GM12878 (cell line): ENCODE results near the gene ZNF496. TPM values are rescaled to one million over a fixed set of nuclear protein-coding genes. Genes with fewer than 3 reads are reported as not detected.

Experiments used
- ATAC-seq: fragments of 200-7000 bp; cut with Tn5 transposase; 3 replicates; pipeline ENCODE4 v1.9.1; 2020; ENCODE audit warnings: mild to moderate bottlenecking, moderate library complexity
- BruUV-seq: library from RNA; stranded (reverse); fragments of 400-500 nt; replicated peaks from 2 replicates; lab custom pipeline; 2021; lab: Mats Ljungman, UMichigan
- CTCF ChIA-PET: fragments of 300-600 bp; sonication (Branson Sonifier 250); formaldehyde crosslinking; extraction: SDS; loops from one replicate; lab custom pipeline; 2021; ENCODE audit warnings: inconsistent platforms; lab: Yijun Ruan, JAX
- POLR2A ChIA-PET: fragments of 350-600 bp; formaldehyde crosslinking; extraction: SDS; loops from one replicate; lab custom pipeline; 2021; ENCODE audit warnings: inconsistent platforms; lab: Charles Lee
- RAD21 ChIA-PET: fragments of 300-600 bp; sonication (Branson Sonifier 250); formaldehyde crosslinking; loops from one replicate; lab custom pipeline; 2023; ENCODE audit warnings: antibody characterized with exemption; ENCODE audit not compliant: unreplicated experiment; lab: Charles Lee
- SMC1A ChIA-PET: fragments of 300-600 bp; sonication (Branson Sonifier 250); formaldehyde crosslinking; loops from one replicate; lab custom pipeline; 2023; ENCODE audit not compliant: unreplicated experiment, uncharacterized antibody; lab: Charles Lee
- DNase-seq: peaks from one replicate; pipeline ENCODE4 v3.0.0-alpha.2; 2011; ENCODE audit warnings: low read depth, low spot score
- FAIRE-seq: peaks from 3 replicates; lab custom pipeline; 2011; peaks lifted over from hg19 to GRCh38; lab: Jason Lieb, UNC
- H2AFZ ChIP-seq: 2 replicates; pipeline ENCODE4 v1.6.0; 2011; ENCODE audit warnings: low read depth, low read length, control low read depth; ENCODE audit not compliant: control insufficient read depth
- H3K27ac ChIP-seq: 2 replicates; pipeline ENCODE4 v1.5.1; 2011; ENCODE audit warnings: control low read depth; ENCODE audit not compliant: control insufficient read depth, insufficient read depth
- H3K27me3 ChIP-seq, 2 experiments: replicated peaks in 1 of 2; 2 replicates each; pipeline versions ENCODE4 v1.6.0 to v1.6.1; 2011; ENCODE audit warnings: low read length in 1 of 2; ENCODE audit not compliant: control insufficient read depth in 2 of 2, insufficient read depth in 2 of 2
- H3K36me3 ChIP-seq, 2 experiments: 2 replicates each; pipeline ENCODE4 v1.5.1; 2011; ENCODE audit warnings: low read length in 1 of 2; ENCODE audit not compliant: control insufficient read depth in 2 of 2, insufficient read depth in 2 of 2
- H3K4me1 ChIP-seq: 2 replicates; pipeline ENCODE4 v1.6.1; 2011; ENCODE audit warnings: mild to moderate bottlenecking, low read length, moderate library complexity, mixed read lengths; ENCODE audit not compliant: control insufficient read depth, insufficient read depth
- H3K4me2 ChIP-seq: 2 replicates; pipeline ENCODE4 v1.6.0; 2011; ENCODE audit warnings: control low read depth; ENCODE audit not compliant: control insufficient read depth, insufficient read depth
- H3K4me3 ChIP-seq: fragments of 200-600 bp; sonication (generic); 2 replicates; pipeline ENCODE4 v1.5.1; 2016
- H3K79me2 ChIP-seq: 2 replicates; pipeline ENCODE4 v1.6.0; 2011; ENCODE audit warnings: low read length; ENCODE audit not compliant: control insufficient read depth, insufficient read depth
- H3K9ac ChIP-seq: 2 replicates; pipeline ENCODE4 v1.8.0; 2011; ENCODE audit warnings: low read length, control low read depth, mixed read lengths; ENCODE audit not compliant: control insufficient read depth, insufficient read depth
- H3K9me3 ChIP-seq: replicated peaks from 3 replicates; pipeline ENCODE4 v1.5.1; 2011; ENCODE audit warnings: mild to moderate bottlenecking, low read length; ENCODE audit not compliant: control insufficient read depth, insufficient read depth
- H4K20me1 ChIP-seq: 2 replicates; pipeline ENCODE4 v1.6.0; 2011; ENCODE audit not compliant: control insufficient read depth, insufficient read depth
- CBFB ChIP-seq: IDR thresholded peaks from 2 replicates; pipeline ENCODE4 v1.6.1; 2016; ENCODE audit warnings: antibody characterized with exemption, low read depth
- CBX3 ChIP-seq: fragments of 200-600 bp; sonication (generic); IDR thresholded peaks from 2 replicates; pipeline ENCODE4 v1.6.1; 2016; ENCODE audit warnings: low read depth, borderline replicate concordance
- CHD2 ChIP-seq: IDR thresholded peaks from 2 replicates; pipeline ENCODE4 v1.6.1; 2011; ENCODE audit warnings: low read depth, low read length, improper control_type of control experiment, borderline replicate concordance
- ETV6 ChIP-seq, 2 experiments: fragments of 450-650 bp in 1 of 2; IDR thresholded peaks in 1 of 2; conservative IDR thresholded peaks in 1 of 2; 2 replicates each; pipeline ENCODE4 v1.6.1; 2014; ENCODE audit warnings: antibody characterized with exemption in 1 of 2, borderline replicate concordance in 1 of 2, low read depth in 1 of 2, mild to moderate bottlenecking in 1 of 2, moderate library complexity in 1 of 2
- HCFC1 ChIP-seq: fragments of 150-350 bp; IDR thresholded peaks from 2 replicates; pipeline ENCODE4 v1.6.1; 2014; ENCODE audit warnings: low read length
- MAX ChIP-seq: IDR thresholded peaks from 2 replicates; pipeline ENCODE4 v1.6.1; 2012; ENCODE audit warnings: low read depth, low read length, improper control_type of control experiment
- MEF2B ChIP-seq: fragments of 450-650 bp; IDR thresholded peaks from 2 replicates; pipeline ENCODE4 v1.6.1; 2018; ENCODE audit warnings: mild to moderate bottlenecking, moderate library complexity; ENCODE audit not compliant: partially characterized antibody, poor library complexity, severe bottlenecking
- MYC ChIP-seq: IDR thresholded peaks from 2 replicates; pipeline ENCODE4 v1.6.1; 2011; ENCODE audit warnings: mild to moderate bottlenecking, low read length, moderate library complexity, inconsistent platforms; ENCODE audit not compliant: insufficient read depth, insufficient replicate concordance, insufficient read length, severe bottlenecking
- NFIC ChIP-seq: IDR thresholded peaks from 2 replicates; pipeline ENCODE4 v1.6.1; 2012; ENCODE audit warnings: low read depth, mild to moderate bottlenecking, inconsistent platforms, low read length, moderate library complexity
- SMAD1 ChIP-seq: fragments of 450-650 bp; IDR thresholded peaks from 2 replicates; pipeline ENCODE4 v1.6.1; 2018; ENCODE audit warnings: mild to moderate bottlenecking, low read depth; ENCODE audit not compliant: partially characterized antibody
- YY1 ChIP-seq: IDR thresholded peaks from 2 replicates; pipeline ENCODE4 v1.6.1; 2011; ENCODE audit warnings: low read depth, mild to moderate bottlenecking, low read length
- WGBS: methylation state at CpG from one replicate; pipeline ENCODE4 v1.1.6; 2016; ENCODE audit warnings: low lambda C conversion rate; ENCODE audit not compliant: insufficient replicate concordance, insufficient coverage; ENCODE audit errors: missing lambda C conversion rate; 5-methylcytosine and 5-hydroxymethylcytosine counted together
- in situ Hi-C: fragments of 300-500 bp; cut with MboI; formaldehyde crosslinking; loops from 9 replicates; pipeline ENCODE4 v1.14.3; 2018; ENCODE audit warnings: mixed read lengths
- intact Hi-C: fragments of 100-400 bp; cut with micrococcal nuclease; formaldehyde crosslinking; loops from one replicate; pipeline ENCODE4 v1.14.2; 2022; ENCODE audit not compliant: unreplicated experiment
- polyA plus RNA-seq, 11 experiments: library from polyadenylated mRNA; depleted of rRNA in 4 of 11; unstranded in 6 of 11; stranded (reverse) in 5 of 11; fragments of >200 nt; fragmentation: Nextera tagmentation in 4 of 11; fragmentation: Illumina TruSeq in 1 of 11; extraction: Ambion mirVana in 4 of 11; extraction: Trizol in 1 of 11; gene quantifications; 1 replicate in 1 of 11; 2 replicates in 10 of 11; pipeline versions ENCODE4 v1.2.1 to v1.2.3, GENCODE V29; 2011 to 2016; ENCODE audit warnings: inconsistent platforms in 2 of 11, missing spikeins in 2 of 11, low read depth in 1 of 11
- total RNA-seq, 4 experiments: library from RNA; depleted of rRNA in 3 of 4; stranded (reverse); fragments of >200 nt in 3 of 4; fragmentation: Illumina TruSeq in 1 of 4; extraction: Trizol in 1 of 4; gene quantifications; 2 replicates each; pipeline versions ENCODE4 v1.2.1 to v1.2.3, GENCODE V29; 2013 to 2021
- TF ChIP-seq, protein P1 (sequence below): IDR thresholded peaks from 2 replicates; pipeline ENCODE4 v1.6.1; 2012; ENCODE audit warnings: low read depth, low read length, improper control_type of control experiment
- TF ChIP-seq, protein P2 (sequence below): fragments of 450-650 bp; IDR thresholded peaks from 2 replicates; pipeline ENCODE4 v1.6.1; 2016; ENCODE audit warnings: mild to moderate bottlenecking, moderate library complexity, borderline replicate concordance
- TF ChIP-seq, protein P3 (sequence below): fragments of 450-650 bp; IDR thresholded peaks from 2 replicates; pipeline ENCODE4 v1.6.1; 2016; ENCODE audit warnings: mild to moderate bottlenecking
- TF ChIP-seq, protein P4 (sequence below): IDR thresholded peaks from 2 replicates; pipeline ENCODE4 v1.6.1; 2012; ENCODE audit warnings: low read length, inconsistent platforms

ZNF496 gene
- total and polyA plus RNA-seq, 10 of the 15 experiments (the other 5 are each of a cell fraction or from before 2014, with no cell fraction given), result 1.6 to 26.4 (median 12.5) TPM

DNA sequence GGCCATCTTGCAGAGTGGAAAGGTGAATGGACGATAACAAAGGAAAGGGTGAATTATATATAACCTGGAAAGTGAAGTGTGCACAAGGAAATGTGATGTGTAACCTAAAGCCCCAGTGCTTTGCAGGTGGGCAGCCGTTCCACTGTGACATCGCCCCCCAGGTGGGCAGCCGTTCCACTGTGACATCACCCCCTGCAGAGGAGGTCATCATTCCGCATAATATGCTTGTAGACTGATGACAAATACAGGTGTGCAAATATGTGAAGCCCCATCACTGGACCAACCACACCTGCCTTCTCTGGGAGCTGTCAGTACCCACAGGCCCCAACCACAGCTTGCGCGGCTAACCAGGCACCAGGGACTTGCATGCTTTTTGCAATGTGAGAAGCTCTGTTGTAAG lies 4.7 kb upstream of the ZNF496 start (continued):
- TF ChIP-seq MYC, result no peak

DNA sequence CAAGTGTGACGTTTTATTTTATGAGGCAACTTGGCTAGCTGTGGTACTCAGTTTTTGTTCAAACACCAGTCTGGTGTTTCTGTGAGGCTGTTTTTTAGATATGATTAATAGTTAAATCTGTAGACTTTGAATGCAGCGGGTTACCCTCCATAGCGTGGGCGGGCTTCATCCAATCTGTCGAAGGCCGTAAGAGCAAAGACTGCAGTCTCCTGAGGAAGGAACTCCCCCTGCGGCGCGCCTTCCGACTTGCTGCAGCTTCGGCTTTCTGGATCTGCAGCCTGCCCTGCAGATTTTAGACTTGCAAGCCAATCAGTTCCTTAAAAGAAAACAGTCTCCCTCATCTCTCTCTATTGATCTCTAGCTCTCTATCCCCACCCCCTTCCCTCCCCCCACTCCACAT lies 4.2 kb upstream of the ZNF496 start:
- RAD21 ChIA-PET, result no interaction called here
- Histone ChIP-seq H3K9me3 (no peaks in the 10 kb centered on the region), H3K27ac (no peak overlapping the region), H3K79me2 (peaks cover 10% of the 10 kb centered on the region), H3K4me3 (no peak overlapping the region), H2AFZ (no peak overlapping the region), H4K20me1 (no peaks in the 10 kb centered on the region), H3K4me2 (0 out of 2 replicates have a peak overlapping the region, but pooled peaks have one; percentile 14), H3K36me3 (peaks cover 0 to 6% of the 10 kb centered on the region in 2 experiments; a peak in 1 of 4 replicates), H3K27me3 (no peaks in the 10 kb centered on the region), H3K4me1 (peaks cover 12% of the 10 kb centered on the region), H3K9ac (no peak overlapping the region)
- ATAC-seq (no peak), DNase-seq (no peak), FAIRE-seq (no peak)
- POLR2A ChIA-PET, result no interaction called here
- SMC1A ChIA-PET, result interaction anchor here (1.6 kb wide), 1 partner anchor 22 kb away, joined by 4 read pairs; no protein-coding TSS in a partner anchor
- intact Hi-C loops (no loop called here), in situ Hi-C loops (no loop called here)
- no TSS peak for BruUV-seq
- WGBS, result 92% methylated on average over 11 of the region's 11 CpGs
- CTCF ChIA-PET, result interaction anchor here (2.3 kb wide), 1 partner anchor 37 kb away, joined by 5 read pairs; no protein-coding TSS in a partner anchor
- TF ChIP-seq CBFB (no peak), NFIC (no peak), HCFC1 (no peak), ETV6 (conservative IDR thresholded peaks at IDR 0.05 in 1 of 2, IDR thresholded peaks at IDR 0.05 in 1 of 2; ENCODE audit: borderline replicate concordance in 1 of 2, low read depth in 1 of 2) (no peak), SMAD1 (no peak), MEF2B (no peak), CHD2 (no peak), YY1 (no peak), MAX (no peak), CBX3 (no peak)
- TF ChIP-seq, protein P1, sequence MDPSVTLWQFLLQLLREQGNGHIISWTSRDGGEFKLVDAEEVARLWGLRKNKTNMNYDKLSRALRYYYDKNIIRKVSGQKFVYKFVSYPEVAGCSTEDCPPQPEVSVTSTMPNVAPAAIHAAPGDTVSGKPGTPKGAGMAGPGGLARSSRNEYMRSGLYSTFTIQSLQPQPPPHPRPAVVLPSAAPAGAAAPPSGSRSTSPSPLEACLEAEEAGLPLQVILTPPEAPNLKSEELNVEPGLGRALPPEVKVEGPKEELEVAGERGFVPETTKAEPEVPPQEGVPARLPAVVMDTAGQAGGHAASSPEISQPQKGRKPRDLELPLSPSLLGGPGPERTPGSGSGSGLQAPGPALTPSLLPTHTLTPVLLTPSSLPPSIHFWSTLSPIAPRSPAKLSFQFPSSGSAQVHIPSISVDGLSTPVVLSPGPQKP, result no peak
- TF ChIP-seq, protein P2, sequence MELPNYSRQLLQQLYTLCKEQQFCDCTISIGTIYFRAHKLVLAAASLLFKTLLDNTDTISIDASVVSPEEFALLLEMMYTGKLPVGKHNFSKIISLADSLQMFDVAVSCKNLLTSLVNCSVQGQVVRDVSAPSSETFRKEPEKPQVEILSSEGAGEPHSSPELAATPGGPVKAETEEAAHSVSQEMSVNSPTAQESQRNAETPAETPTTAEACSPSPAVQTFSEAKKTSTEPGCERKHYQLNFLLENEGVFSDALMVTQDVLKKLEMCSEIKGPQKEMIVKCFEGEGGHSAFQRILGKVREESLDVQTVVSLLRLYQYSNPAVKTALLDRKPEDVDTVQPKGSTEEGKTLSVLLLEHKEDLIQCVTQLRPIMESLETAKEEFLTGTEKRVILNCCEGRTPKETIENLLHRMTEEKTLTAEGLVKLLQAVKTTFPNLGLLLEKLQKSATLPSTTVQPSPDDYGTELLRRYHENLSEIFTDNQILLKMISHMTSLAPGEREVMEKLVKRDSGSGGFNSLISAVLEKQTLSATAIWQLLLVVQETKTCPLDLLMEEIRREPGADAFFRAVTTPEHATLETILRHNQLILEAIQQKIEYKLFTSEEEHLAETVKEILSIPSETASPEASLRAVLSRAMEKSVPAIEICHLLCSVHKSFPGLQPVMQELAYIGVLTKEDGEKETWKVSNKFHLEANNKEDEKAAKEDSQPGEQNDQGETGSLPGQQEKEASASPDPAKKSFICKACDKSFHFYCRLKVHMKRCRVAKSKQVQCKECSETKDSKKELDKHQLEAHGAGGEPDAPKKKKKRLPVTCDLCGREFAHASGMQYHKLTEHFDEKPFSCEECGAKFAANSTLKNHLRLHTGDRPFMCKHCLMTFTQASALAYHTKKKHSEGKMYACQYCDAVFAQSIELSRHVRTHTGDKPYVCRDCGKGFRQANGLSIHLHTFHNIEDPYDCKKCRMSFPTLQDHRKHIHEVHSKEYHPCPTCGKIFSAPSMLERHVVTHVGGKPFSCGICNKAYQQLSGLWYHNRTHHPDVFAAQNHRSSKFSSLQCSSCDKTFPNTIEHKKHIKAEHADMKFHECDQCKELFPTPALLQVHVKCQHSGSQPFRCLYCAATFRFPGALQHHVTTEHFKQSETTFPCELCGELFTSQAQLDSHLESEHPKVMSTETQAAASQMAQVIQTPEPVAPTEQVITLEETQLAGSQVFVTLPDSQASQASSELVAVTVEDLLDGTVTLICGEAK, result no peak
- TF ChIP-seq, protein P3, sequence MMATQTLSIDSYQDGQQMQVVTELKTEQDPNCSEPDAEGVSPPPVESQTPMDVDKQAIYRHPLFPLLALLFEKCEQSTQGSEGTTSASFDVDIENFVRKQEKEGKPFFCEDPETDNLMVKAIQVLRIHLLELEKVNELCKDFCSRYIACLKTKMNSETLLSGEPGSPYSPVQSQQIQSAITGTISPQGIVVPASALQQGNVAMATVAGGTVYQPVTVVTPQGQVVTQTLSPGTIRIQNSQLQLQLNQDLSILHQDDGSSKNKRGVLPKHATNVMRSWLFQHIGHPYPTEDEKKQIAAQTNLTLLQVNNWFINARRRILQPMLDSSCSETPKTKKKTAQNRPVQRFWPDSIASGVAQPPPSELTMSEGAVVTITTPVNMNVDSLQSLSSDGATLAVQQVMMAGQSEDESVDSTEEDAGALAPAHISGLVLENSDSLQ, result no peak
- TF ChIP-seq, protein P4, sequence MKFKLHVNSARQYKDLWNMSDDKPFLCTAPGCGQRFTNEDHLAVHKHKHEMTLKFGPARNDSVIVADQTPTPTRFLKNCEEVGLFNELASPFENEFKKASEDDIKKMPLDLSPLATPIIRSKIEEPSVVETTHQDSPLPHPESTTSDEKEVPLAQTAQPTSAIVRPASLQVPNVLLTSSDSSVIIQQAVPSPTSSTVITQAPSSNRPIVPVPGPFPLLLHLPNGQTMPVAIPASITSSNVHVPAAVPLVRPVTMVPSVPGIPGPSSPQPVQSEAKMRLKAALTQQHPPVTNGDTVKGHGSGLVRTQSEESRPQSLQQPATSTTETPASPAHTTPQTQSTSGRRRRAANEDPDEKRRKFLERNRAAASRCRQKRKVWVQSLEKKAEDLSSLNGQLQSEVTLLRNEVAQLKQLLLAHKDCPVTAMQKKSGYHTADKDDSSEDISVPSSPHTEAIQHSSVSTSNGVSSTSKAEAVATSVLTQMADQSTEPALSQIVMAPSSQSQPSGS, result no peak
